IPS DF 4.7 (cell line): Measurements from ENCODE around the gene OSGEP.

Experiments
- DNase-seq: peaks from one replicate; pipeline ENCODE4 v3.0.0-alpha.2; 2013; ENCODE audit warnings: low spot score; ENCODE audit errors: extremely low read depth

Gene OSGEP

GRCh38 chr14:20400589-20400964 lies 54.0 kb downstream of the OSGEP start:
- DNase-seq = no peak

GRCh38 chr14:20397511-20397910 lies 57.1 kb downstream of the OSGEP start:
- DNase-seq = no peak
